ENCODE results near the gene CIB4.

The CIB4 gene

DNA sequence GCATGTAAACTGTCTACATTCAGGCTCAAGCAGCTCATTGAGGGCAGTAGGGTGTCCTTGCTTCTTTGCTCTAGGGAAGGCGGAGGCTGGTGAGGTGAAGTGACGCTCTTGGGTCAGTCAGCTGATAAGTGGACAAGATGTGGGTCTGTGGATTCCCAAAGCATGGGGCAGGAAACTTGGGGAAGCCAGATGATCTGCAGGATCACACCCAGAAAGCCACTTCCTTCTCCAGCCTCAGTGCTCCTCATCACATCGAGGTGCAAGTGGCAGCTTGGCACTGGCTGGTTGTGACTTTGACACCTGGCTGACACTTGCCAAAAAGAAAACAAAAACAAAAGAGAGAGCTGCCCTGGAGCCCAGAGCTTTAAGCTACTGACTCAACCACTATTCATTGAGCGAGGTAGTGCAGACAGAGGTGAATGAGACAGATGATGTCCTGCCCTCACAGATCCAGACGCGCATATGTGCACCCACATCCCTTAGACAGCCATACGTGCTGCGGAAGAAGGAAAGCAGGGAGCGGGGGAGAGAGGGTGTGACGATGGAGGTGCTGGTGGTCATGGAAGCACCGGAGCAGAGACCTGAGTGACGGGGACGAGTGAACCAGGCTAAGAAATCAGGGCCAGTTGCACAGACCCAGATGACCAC is 3.1 kb upstream of the CIB4 start:
- DNase-seq (ENCODE audit: low read depth, low spot score), result no peak

DNA sequence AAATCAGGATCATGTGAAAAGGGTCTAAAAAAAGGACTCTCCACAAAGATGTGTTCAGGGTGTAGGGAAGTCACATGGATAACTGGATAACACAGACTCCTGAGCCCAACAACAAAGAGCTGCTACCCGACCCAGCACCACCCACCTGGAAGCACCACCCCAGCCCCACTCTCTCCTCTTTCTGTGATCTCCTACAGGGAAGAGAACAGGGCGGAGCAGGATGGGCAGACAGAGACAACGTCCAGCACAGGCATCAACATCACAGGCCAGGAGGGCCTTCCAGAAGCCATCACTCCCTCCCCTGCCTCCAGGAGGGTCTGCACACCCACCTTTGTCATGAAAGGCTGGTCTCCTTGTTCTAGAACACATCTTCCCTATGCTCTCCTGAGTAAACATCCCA is 1.3 kb upstream of the CIB4 start:
- no peak for DNase-seq (ENCODE audit: low read depth, low spot score)

DNA sequence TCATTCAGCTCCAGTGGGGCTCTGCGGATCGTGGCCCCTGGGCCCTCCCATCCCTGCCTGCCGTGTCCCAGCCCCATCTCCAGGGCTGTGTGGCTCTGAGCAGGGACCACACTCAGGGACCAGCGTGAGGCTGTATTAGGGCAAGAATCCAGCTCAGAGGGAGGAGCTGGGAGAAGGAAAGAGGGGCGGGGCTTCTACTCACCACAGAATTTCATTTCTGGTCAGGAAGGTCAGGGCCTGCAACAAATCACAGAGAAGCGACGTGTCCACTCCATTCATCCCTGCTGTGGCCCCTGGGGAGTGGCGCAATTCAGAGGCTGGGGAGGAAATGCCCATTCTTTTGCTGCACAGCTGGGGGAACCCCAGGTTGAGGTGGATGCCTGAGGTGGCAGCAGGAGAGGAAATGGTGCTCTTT is 828 bp downstream of the CIB4 start:
- DNase-seq (ENCODE audit: low read depth, low spot score), result peak; percentile 59

DNA sequence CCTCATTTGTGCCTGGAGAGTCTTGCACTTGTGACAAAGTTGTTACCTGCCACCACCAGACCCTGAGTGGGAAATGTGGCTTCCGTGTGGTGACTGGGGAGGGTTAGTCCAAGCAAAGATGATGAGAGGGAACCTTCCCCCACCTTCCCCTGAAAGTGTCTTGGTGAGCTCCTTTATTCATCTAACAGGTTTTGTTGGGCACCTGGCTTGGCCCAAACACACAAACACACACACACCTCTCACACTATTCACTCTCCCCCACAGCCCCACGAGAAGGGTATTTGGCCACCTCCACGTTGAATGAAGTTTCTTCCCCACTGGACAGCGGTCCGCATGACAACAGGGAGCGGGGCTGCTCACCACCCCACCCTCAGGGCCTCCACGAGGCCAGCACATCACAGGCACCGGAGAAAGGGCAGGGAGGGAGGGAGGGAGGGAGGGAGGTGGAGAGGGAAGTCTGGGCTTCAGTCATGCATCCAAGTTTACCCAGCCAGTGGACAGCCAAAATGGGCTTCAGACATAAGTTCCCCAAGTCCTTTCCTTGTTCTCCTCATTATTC is 1.4 kb downstream of the CIB4 start:
- no peak for DNase-seq (ENCODE audit: low read depth, low spot score)

DNA sequence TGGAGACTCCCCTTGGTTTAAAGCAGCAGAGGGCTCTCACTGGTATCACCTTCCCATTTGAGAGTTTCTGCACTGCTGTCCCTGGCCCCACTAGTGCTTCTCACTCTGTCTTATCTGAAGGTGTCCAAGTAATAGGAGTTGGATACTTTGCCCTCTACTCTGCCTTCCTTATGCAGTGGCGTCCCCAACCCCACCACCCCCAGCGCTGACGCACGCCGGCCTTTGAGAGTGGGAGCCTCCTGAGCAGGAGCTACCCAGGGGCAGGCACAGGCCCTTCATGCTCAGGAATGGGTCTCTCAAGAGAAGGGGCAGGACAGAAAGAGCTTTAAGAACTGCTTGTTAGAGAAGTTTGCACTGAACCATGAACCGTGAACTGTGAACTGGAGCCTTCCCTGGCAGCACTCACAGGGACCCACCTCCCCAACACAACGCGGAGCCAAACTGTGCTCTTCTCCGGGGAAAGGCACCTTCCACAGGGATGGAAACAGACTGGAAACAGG is 3.3 kb downstream of the CIB4 start:
- DNase-seq (ENCODE audit: low read depth, low spot score), result no peak

DNA sequence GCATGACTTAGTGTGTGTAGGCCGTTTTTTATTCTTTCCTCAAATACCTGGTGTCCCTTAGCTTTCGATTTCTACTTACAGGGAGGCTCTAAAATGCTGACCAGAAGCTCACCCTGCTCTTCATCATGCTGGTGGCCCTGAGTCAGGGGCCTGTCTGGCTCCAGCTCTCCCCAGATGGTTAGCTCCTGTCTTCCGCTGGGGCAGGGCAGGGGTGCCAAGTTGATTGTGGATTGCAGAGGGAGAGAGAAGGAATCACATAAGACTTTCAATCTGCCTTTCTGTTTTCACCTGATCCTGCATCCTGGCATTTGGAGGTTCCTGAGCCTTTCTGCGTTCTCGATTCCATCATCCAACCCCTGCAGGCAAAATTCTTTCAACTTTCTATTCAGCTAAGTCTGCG is 4.2 kb downstream of the CIB4 start:
- DNase-seq (ENCODE audit: low read depth, low spot score), result no peak

DNA sequence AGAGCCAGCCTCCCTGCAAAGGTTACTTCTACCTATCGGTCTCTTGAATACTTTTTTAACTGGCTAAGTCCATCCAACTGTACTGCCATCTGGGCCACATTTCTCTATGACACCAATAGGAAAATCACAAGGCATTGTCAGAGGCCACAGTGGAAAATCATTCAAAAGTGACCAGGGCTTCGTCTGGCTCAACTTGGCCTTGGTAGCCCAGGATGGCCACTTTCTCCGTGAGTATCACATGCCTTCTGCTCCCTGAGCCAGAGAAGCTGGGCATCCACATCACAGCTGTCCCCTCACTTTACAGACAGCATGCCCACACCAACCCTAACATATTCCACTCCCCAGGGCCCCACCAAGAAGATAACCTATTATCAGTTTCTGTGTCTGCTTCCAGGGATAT is 5.8 kb downstream of the CIB4 start:
- no peak for DNase-seq (ENCODE audit: low read depth, low spot score)

DNA sequence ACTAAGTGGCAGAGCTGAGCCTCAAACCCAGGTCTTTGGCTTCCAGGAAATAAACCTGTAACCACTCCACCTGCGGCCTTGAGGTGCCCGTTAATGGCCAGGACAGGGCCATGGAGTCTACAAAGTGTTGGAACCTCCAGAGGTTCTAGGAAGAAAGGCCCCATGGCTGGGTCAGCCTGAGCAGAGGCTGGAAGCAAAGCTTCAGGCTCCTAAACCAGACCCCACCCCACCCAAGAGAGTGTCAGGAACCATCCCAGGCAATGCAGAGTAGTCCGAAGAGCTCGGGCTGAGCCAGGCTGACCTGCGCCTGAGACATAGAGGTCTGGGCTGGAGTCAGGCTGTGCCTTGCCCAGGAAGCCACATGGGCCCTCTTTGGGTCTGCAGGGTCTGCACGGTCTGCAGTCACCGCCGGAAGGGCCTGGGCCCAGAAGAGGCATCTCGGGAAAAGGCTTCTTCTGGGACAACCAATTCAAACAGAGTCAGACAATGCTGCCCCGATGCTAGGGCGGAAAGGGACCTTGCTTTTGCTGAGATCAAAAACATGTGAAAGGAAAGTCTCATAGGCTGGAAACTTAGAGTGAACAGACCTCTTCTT is 6.4 kb downstream of the CIB4 start:
- no peak for DNase-seq (ENCODE audit: low read depth, low spot score)

DNA sequence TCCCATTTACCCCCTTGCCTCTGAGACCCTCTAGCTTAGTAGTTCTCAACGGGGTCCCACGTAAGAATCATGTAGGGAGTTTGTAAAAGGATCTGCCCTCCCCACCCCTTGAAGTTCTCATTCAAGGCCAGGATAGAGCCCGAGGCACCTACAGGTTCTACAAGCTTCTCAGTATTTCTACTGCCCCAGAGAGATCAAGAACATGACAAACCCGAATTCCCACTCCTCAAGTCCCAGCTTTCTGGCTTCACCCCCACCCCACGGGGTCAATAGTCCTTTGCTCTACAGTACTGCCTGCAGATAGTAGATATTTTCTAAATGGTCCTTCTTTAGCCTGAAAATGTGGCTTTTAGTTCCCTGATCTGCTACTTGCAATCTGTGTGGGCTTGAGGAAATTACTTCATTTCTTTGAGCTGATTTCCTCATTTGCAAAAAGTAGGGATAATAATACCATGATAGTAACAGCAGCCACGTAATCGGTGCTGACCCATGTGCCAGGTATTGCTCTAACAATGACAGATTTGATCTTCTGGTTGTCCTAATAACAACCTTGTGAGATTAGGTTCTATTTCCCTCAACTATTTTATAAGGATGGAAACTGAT is 7.1 kb downstream of the CIB4 start:
- DNase-seq (ENCODE audit: low read depth, low spot score), result no peak

DNA sequence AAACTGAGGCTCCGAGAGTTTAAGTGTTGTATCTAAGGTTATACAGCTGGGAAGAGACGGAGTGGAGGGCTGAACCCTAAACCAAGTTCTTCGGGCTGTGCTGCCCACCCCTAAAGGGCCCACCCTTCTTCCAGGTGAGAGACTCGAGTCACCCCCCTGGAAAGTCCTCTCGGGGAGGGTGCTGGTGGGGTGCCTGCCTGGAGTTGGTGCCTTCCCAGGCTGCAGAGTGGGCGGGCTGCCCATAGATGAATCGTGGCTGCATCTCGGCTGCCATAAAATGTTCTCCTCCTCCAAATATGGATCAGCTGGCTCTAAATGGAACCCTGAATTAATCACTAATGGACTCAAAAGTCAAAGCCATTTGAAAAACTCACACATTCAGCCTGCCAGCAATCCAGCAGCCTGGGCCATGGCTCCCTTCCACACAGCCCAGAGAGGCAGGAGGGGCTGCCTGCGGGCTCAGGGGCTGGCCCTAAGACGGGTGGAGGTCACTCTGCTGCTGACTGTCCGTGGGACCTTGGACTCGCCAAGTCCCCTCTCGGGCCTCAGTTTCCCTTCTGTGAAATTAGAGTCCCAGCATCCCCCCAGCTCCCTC is 7.7 kb downstream of the CIB4 start:
- DNase-seq (ENCODE audit: low read depth, low spot score), result no peak

DNA sequence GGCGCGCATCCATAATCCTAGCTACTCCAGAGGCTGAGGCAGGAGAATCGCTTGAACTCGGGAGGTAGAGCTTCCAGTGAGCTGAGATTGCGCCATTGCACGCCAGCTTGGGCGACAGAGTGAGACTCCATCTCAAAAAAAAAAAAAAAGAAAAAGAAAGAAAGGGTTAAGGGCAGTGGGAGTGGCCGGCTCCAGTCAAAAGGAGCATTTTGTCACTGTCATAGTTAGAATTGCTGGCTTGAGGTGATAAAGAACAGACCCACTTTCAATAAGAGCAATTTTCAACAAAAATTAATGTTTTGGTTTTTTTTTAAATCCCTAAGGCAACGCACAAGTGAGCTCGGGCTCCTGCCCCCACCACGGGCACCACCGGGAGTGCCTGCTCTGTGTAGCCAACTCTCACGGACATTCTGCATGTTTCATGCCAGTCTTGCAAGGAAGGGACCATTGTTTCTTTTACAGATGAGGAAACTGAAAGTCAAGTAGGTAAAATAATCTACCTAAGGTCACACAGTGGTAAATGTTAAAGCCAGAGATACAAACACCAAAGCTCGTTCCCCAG is 8.5 kb downstream of the CIB4 start:
- DNase-seq (ENCODE audit: low read depth, low spot score), result no peak

DNA sequence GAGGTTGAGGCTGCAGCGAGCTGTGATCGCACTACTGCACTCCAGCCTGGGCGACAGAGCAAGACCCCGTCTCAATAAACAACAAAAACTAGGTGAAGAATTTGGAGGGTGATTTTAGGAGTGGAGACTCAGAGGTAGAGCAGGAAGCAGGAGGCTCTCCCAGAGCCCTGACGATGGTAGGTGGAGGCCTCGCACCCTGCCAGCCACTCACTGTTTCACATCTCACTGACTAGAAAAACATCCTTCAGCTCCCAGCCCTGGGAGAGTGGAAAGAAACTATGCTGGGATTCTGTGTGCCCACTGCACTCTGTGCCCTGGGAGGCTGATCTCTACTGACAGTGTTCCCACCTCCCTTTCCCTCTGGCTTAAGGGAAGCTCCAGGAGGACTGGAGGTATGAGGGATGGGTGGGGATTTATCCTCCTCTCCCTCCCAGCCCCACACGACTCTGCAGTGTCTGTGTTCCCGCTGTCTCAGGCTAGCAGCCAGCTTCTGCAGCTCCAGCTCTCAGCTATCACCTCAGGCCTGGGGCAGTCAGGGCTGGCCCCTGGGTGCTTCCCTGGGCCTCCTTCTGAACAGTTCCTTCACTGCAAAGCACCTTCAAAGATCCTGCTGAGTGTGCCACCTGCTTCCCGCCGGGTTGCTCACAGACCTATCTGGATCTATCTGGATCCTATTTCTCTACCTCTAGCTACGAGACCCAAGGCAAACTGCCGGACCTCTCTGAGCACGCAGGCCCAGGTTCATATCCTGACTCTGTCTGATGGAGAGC is 9.6 kb downstream of the CIB4 start:
- no peak for DNase-seq (ENCODE audit: low read depth, low spot score)

DNA sequence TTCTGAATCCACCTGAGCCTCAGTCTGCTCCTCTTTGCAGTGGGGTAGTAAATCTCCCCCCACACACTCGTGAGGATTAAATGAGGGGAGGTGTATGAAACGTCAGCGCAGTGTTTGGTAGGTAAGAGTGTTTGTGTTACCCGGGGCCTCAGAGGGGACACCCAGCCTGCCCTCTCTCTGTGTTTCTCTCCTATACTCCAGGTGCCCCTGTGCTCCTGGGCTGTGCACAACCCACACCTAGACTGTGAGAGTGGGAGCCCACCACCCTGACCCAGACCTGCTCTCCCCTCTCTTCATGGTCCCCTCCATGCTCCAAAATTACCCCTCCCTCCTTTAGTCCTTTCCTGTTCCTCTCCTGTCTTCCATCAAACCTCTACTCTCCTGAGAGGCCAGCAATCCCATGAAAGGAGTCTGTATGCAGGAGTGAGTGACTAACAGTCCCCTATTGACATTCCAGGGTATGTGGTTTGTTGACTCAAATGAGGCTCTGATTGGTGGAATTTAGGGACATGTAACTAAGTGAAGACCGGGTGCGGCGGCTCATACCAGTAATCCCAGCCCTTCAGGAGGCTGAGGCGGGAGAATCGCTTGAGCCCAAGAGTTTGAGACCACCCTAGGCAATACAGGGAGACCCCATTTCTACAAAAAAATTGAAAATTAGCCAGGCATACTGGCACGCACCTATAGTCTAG is 10.4 kb downstream of the CIB4 start:
- peak; percentile 65 for DNase-seq (ENCODE audit: low read depth, low spot score)

DNA sequence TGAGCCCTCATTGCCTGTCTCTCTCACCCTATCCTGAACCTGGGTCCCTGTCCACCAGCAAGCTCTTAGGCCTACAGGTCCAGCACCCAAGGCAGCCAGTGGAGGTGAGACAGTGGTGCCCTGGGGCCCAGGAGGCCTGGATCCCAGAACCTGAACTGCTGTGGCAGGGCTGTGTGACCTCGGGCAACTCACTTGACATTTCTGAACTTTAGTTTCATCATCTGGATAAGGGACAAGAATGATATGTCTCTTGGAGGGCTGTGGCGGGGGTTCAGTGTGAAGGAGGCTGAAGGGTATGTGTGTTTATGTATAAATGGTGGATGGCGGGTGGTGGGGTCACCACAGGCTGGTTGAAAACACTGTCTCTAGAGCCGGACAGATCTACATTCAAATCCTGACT is 10.9 kb downstream of the CIB4 start:
- no peak for DNase-seq (ENCODE audit: low read depth, low spot score)

DNA sequence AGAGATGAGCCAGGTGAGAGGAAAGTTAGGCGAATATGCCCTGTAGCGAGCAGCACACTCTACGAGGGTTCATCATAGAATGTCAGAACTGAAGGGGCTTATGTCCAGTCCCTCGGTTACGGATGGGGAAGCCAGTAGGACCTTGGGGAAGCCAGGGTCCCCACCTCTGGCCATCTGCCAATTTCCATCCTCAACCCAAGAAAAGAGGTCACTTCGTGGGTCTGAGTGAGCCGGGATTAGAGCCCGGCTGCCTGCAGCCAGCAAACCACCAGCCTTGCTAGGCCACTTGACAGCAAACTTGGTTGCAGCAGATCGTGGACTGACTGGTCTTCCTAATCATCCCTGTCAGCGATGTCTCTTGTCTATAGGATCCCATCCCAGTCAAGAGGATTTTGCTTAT is 11.4 kb downstream of the CIB4 start:
- DNase-seq (ENCODE audit: low read depth, low spot score), result no peak

DNA sequence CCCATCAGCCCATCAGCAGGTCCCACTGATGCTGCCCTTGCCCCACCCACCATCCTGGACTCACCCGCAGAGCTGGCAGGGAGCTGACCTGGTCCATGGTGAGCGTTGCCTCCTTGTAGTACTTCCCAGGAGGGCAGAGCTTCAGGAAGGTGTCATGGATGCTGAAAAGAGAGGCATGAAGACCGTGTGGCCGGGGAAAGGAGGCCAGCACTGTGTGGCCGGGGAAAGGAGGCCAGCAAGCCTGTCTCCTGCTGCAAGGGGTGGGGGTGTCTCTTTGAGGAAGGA is 11.9 kb downstream of the CIB4 start:
- DNase-seq (ENCODE audit: low read depth, low spot score), result no peak

DNA sequence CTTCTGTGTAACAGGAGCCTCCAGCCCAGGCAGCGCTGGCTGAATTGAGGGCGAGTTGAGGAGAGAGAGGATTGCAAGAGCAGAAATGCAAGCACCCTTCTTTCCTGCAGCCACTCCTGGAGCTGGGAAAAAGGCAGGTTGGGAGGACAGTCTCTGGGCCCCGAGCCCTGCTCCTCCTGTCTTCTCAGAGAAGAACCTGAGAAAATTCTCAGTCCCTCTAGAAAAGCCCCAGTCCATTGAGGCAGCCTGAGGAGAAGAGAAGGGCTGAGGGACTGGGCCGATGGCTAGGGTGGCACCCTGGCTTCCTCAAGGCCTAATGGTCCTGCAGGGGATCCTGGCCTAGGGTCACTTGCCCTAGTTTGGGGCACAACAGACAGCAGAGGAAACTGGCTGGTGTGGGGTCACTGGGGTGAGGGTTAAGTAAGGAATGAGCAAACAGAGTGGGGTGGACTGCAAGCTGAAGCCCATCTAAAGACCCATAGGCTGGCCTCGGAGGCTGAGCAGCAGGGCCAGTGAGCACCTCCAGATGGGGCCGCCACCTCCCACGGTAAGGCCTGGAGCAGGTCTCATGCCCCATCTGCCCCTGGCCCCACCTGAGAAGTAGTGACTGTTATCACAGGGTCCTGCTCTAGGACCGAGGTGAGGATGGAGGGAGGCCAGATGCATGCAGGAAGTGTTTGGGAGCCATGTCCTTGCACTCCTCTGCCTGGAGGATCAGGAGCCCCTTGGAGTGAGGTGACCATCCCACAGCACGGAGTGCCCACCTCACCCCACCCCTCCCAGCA is 12.4 kb downstream of the CIB4 start:
- DNase-seq (ENCODE audit: low read depth, low spot score), result no peak

DNA sequence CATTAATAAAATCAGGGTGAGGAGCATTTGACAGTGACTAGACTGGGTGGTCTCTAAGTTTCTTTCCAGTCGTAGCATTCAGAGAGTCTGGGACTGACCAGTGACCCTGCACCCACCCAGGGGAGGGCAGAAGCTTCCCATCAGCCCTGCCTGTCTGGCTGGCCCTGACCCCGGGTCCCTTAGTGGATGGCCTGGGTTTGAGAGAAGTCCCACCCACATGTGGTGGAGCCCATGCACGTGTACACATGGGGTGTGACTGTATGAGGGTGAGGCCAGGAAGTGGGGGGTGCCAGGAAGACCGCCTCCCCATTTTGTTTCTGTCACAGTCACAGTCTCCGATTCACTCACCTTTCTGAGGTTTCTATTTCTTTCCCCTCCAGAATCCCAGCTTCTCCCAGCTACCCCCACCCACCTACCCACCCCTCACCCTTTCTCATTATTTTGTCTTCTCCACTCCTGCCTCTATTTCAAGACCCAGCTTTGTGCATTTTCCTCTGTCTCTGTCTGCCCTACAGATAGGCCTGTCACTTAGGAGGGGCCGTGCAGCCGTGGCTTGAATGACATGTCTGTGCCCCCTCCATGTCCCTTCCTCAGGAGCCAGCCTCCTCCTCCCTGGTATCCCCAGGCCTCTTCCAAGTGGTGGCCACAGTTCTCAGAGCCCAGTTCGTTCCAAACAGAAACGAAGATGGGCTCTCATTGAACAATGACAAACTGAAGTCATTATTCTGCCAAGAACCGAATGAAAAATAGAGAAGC is 13.6 kb downstream of the CIB4 start:
- DNase-seq (ENCODE audit: low read depth, low spot score), result no peak

DNA sequence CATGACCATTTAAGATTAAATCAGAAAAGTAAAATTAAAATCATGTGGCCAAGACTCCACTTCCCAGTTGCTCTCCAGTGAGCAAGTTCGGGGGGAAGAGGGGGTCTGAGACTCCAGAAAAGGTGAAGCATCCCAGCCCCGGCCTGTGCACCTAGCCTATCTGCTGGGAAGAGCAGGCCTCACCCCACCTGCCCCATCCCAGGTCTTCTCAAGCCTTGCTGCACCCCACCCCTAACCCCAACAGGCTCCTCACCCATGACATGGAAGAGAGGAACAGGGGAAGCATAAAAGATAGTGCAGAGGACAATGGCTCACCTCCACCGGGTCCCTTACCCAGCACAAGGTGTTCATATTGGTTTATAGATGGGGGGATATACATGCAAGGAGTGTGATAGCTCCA is 14.6 kb downstream of the CIB4 start:
- DNase-seq (ENCODE audit: low read depth, low spot score), result no peak

Measured in ELF-1 (cell line).